Neural crest cell (in vitro differentiated cells): Measurements from ENCODE around the gene DNAJB13. TPM values are rescaled to one million over a fixed set of nuclear protein-coding genes. Genes with fewer than 3 reads are reported as not detected.
A peak's percentile ranks its signal among the peaks of the same experiment; 100 is the strongest.

Experiments
- DNase-seq: peaks from one replicate; pipeline ENCODE4 v3.0.0; 2021; ENCODE audit warnings: low read depth, mixed read lengths, low spot score
- H3K27ac Mint-ChIP-seq: one replicate; pipeline ENCODE4 v1.8.0; 2021; ENCODE audit warnings: mild to moderate bottlenecking, mixed read lengths; ENCODE audit not compliant: unreplicated experiment
- H3K27me3 Mint-ChIP-seq: 2 replicates; pipeline ENCODE4 v1.8.0; 2021; ENCODE audit warnings: low read depth, mild to moderate bottlenecking, mixed read lengths
- H3K36me3 Mint-ChIP-seq: 2 replicates; pipeline ENCODE4 v1.8.0; 2021; ENCODE audit warnings: low read depth, mild to moderate bottlenecking, mixed read lengths
- H3K4me1 Mint-ChIP-seq: 2 replicates; pipeline ENCODE4 v1.8.0; 2021; ENCODE audit warnings: mixed read lengths
- H3K4me3 Mint-ChIP-seq: one replicate; pipeline ENCODE4 v1.8.0; 2021; ENCODE audit warnings: mild to moderate bottlenecking, mixed read lengths
- H3K9me3 Mint-ChIP-seq: 2 replicates; pipeline ENCODE4 v1.8.0; 2021; ENCODE audit warnings: mixed read lengths
- total RNA-seq: library from RNA; stranded (reverse); gene quantifications from 2 replicates; pipeline ENCODE4 v1.2.1, GENCODE V29; 2021
- TF ChIP-seq, protein P1 (sequence below): fragments of 200-600 bp; sonication (generic); conservative IDR thresholded peaks from 2 replicates; pipeline ENCODE4 v1.5.0; 2021; ENCODE audit warnings: antibody characterized with exemption, mild to moderate bottlenecking

DNAJB13 gene
- total RNA-seq, 1 donor from 2014 or later = 0.35 TPM

DNA sequence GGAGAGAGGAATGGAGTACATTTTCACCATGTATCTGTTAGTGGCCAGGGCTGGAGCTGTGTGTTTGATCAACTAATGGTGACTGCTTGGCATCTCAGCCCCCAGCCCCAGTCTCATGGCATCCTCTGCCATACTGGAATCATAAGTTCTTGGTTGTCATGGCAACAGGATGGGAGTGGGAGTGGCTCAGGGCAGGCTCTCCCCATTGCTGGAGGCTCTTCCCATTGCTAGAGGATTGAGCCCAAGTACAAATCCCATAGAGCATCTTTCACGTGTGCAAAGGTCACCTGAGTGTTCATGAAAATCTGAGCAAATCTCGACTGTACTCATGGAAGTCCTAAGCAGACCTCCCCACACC is 14.9 kb downstream of the DNAJB13 start:
- H3K36me3 Mint-ChIP-seq = no peaks in the 10 kb centered on the region
- peaks cover 4% of the 10 kb centered on the region for H3K27me3 Mint-ChIP-seq
- peak overlapping the region; percentile 6 for H3K27ac Mint-ChIP-seq
- peaks cover 8% of the 10 kb centered on the region for H3K4me1 Mint-ChIP-seq
- H3K9me3 Mint-ChIP-seq = no peaks in the 10 kb centered on the region
- H3K4me3 Mint-ChIP-seq = no peak overlapping the region
- TF ChIP-seq, protein P1, sequence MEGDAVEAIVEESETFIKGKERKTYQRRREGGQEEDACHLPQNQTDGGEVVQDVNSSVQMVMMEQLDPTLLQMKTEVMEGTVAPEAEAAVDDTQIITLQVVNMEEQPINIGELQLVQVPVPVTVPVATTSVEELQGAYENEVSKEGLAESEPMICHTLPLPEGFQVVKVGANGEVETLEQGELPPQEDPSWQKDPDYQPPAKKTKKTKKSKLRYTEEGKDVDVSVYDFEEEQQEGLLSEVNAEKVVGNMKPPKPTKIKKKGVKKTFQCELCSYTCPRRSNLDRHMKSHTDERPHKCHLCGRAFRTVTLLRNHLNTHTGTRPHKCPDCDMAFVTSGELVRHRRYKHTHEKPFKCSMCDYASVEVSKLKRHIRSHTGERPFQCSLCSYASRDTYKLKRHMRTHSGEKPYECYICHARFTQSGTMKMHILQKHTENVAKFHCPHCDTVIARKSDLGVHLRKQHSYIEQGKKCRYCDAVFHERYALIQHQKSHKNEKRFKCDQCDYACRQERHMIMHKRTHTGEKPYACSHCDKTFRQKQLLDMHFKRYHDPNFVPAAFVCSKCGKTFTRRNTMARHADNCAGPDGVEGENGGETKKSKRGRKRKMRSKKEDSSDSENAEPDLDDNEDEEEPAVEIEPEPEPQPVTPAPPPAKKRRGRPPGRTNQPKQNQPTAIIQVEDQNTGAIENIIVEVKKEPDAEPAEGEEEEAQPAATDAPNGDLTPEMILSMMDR = no peak
- DNase-seq = no peak

DNA sequence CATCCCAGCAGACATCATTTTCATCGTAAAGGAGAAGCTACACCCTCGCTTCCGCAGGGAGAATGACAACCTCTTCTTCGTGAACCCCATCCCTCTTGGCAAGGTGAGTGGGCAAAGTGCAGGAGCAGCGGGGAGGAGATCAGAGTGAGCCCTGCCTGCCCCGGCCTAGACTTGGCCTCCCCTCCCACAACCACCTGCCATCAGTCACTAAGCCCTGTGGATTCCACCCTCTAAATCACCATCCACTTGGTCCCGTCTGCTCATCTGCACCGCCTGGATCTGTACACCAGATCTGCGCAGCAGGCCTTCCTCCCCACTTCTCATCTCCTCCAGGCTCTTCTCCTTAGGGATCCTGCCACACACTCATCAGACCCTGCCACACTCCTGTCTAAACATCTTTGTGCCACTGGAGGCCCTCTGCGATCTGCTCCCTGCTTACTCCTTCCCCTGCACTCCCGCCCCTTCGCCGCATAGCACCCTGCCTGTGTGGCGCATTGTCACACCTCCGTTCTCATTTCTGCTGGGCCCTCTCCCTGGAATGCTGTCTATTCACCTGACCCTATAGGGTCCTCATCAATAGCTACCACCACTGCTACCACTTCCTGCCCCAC is 17.6 kb downstream of the DNAJB13 start:
- Mint-ChIP-seq H3K4me1 (peaks cover 8% of the 10 kb centered on the region), H3K27ac (peak overlapping the region; percentile 19), H3K27me3 (peaks cover 4% of the 10 kb centered on the region), H3K36me3 (no peaks in the 10 kb centered on the region), H3K9me3 (no peaks in the 10 kb centered on the region), H3K4me3 (peak overlapping the region; percentile 3)
- TF ChIP-seq, protein P1 = no peak
- DNase-seq = no peak

DNA sequence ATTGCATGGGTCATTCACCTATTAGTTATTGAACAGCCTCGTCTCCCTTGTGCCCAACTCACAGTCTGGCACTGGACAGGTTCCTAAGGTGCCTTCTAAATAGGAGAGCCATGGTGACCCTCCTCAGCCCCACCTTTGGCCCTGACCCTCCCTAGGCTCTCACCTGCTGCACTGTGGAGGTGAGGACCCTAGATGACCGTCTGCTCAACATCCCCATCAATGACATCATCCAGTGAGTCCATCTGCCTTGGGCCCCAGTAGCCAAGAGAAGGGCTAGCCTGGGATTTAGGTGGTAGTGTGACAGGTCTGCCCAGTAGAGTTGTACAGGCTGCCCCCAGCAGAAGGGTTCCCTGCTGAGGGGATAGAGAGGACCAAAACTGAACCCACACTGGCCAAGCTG is 18.3 kb downstream of the DNAJB13 start:
- DNase-seq = no peak
- Mint-ChIP-seq H3K9me3 (no peaks in the 10 kb centered on the region), H3K27ac (no peak overlapping the region), H3K4me1 (peaks cover 6% of the 10 kb centered on the region), H3K4me3 (peak overlapping the region; percentile 3), H3K27me3 (peaks cover 4% of the 10 kb centered on the region), H3K36me3 (no peaks in the 10 kb centered on the region)
- TF ChIP-seq, protein P1 = no peak

DNA sequence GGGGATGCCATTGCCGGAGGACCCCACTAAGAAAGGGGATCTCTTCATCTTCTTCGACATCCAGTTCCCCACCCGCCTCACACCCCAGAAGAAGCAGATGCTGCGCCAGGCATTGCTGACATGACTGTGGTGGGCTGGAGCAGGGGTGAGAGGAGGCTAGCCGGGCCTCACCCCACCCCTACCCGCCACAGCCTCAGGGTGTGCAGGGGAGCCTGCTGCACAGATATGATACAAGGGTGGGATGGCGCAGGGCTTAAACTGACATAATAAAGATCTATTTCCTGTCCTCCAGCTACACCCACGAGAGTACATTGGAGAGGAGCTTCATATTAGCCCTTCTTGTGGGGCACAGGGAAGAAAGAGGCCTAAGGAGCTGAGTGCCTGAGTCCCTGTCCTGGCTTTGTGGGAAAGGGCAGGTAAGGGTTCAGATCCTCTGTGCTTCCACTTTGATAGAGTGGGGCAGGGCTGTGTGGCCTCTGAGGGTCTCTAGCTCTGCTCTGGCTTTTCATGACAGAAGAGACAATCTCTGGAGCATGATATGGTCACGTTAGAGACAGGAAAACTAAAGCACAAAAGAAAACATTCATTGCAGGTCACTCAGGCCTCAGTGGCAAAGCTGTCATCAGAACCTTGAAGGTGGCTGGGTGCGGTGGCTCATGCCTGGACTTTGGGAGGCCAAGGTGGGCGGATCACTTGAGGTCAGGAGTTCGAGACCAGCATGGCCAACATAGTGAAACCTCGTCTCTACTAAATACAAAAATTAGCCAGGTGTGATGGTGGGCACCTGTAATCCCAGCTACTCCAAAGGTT is 19.4 kb downstream of the DNAJB13 start:
- Mint-ChIP-seq H3K36me3 (peaks cover 8% of the 10 kb centered on the region), H3K27me3 (peaks cover 4% of the 10 kb centered on the region), H3K4me1 (no peaks in the 10 kb centered on the region), H3K27ac (peak overlapping the region; percentile 78), H3K9me3 (no peaks in the 10 kb centered on the region), H3K4me3 (peak overlapping the region; percentile 31)
- TF ChIP-seq, protein P1 = no peak
- DNase-seq = no peak

DNA sequence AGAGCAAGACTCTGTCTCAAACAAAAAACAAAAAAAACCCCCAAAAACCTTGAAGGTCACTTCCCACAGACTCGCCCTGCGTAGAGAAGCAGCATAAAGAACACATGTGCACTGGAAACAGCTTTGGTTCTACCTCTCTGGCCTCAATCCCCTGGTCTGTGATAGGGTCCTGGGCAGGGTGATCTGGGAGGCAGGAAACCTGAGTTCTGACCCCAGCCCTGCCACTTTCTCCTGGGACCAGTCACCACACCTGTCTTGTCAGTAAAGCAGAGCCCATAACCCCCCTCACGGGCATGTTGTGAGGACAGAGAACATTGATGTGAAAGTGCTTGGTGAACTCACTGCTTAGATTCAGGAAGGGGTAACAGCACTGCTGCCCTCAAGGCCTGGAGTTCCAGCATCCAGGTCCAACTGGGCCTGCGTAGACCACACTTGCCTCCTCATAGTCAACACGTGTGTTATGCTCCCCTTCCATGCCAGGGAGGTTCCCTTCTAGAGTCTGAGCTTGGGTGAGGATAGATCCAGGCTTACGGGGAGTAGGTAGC is 20.4 kb downstream of the DNAJB13 start:
- Mint-ChIP-seq H3K4me1 (no peaks in the 10 kb centered on the region), H3K4me3 (no peak overlapping the region)

More for the DNA sequence above, 20.4 kb downstream of the DNAJB13 start:
- TF ChIP-seq, protein P1 = no peak
- no peak overlapping the region for H3K27ac Mint-ChIP-seq
- DNase-seq = no peak
- H3K27me3 Mint-ChIP-seq = peaks cover 4% of the 10 kb centered on the region
- H3K36me3 Mint-ChIP-seq = peaks cover 13% of the 10 kb centered on the region
- no peaks in the 10 kb centered on the region for H3K9me3 Mint-ChIP-seq
